GM18861 (cell line): ENCODE measurements around the gene ITPA.
A peak's percentile ranks its signal among the peaks of the same experiment; 100 is the strongest.
"Not testable (repeated sequence)": the region's sequence is repeated elsewhere in the genome, so short reads cannot be mapped to it uniquely, and the experiment has no call there.

Experiments
- ATAC-seq: cut with Tn5 transposase; IDR thresholded peaks from one replicate; pipeline ENCODE4 v1.9.1; 2021; ENCODE audit not compliant: unreplicated experiment

The ITPA gene

GRCh38 chr20:3199206-3199605, 10.1 kb upstream of the ITPA start:
- ATAC-seq: no peak

- ATAC-seq: no peak
Observed at GRCh38 chr20:3199976-3200755, 9.1 kb upstream of the ITPA start.

GRCh38 chr20:3202965-3203314, 6.4 kb upstream of the ITPA start:
- ATAC-seq: no peak

GRCh38 chr20:3203315-3204123, 5.8 kb upstream of the ITPA start:
- ATAC-seq: no peak

- ATAC-seq: peak; percentile 77
Observed at GRCh38 chr20:3204124-3204794, 5.0 kb upstream of the ITPA start, which contains the start of gene DDRGK1. Gene DDRGK1 (minus strand): TSS chr20:3204682. CDS start chr20:3204627, 55 bp downstream.

- ATAC-seq: no peak
Observed at GRCh38 chr20:3208786-3209256, 477 bp upstream of the ITPA start.

GRCh38 chr20:3209946-3210317, 634 bp downstream of the ITPA start:
- ATAC-seq: no peak

- no peak for ATAC-seq
Observed at GRCh38 chr20:3210346-3210745, 1.0 kb downstream of the ITPA start.

GRCh38 chr20:3213226-3213625, 3.9 kb downstream of the ITPA start:
- ATAC-seq: no peak

- ATAC-seq: not testable (repeated sequence)
Observed at GRCh38 chr20:3215359-3215917, 6.1 kb downstream of the ITPA start.

GRCh38 chr20:3218307-3218988, 9.2 kb downstream of the ITPA start:
- peak; percentile 42 for ATAC-seq

GRCh38 chr20:3221398-3222226, 12.3 kb downstream of the ITPA start:
- ATAC-seq: no peak

GRCh38 chr20:3222635-3223600, 13.6 kb downstream of the ITPA start:
- peak; percentile 56 for ATAC-seq

GRCh38 chr20:3223651-3223993, 14.3 kb downstream of the ITPA start:
- no peak for ATAC-seq

GRCh38 chr20:3223994-3224680, 14.8 kb downstream of the ITPA start:
- ATAC-seq: no peak

GRCh38 chr20:3224681-3225421, 15.6 kb downstream of the ITPA start:
- ATAC-seq: no peak

GRCh38 chr20:3226093-3226492, 16.8 kb downstream of the ITPA start:
- no peak for ATAC-seq

GRCh38 chr20:3226864-3227263, 17.6 kb downstream of the ITPA start:
- no peak for ATAC-seq
